Measurements from ENCODE around the gene OPRL1. TPM values are rescaled to one million over a fixed set of nuclear protein-coding genes. Genes with fewer than 3 reads are reported as not detected.

Gene OPRL1
- total RNA-seq = 0.93 and 1.0 TPM in 2 replicates

DNA sequence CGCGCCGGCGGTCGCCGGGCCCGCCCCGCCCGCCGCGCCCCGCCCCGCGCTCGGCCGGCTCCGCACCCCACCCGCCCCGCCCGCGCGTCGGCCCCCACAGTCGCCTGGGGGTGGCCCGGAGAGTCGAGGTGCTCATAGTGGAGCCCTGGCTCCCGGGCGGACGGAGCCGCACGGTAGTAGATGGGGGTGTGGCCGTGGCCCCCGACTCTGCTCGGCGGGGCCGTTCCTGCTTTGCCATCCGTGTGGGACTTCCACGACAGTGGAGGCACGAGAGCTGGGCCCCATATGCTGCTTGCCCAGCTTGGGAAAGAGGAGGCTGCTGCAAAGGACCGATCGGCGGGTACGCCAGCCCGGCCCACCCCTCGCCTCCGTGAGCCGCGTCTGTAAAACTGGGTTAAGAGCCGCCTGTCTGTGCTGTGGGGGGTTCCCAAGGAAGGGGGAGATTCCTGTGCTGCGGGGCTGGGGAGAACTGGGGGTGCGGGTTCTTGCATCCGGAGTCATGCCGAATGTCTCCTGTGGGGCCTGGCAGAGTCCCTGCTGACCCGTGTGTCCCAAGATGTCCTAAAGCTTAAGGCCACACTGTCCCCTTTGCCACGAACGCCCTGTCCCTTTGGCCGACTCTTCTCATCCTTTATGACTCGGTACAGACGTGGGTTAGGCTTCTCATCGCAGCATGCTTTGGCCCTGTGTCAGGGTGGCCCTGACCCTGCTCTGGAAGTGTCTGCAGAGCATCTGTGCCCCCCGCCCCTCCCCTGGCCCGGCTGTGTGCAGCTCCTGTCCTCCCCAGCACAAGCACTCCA is at the start of gene OPRL1:
OPRL1 (plus strand) TSS at position 70 of the 800 bp plus-strand sequence. CDS start 12,639 bp downstream, outside the sequence.

DNA sequence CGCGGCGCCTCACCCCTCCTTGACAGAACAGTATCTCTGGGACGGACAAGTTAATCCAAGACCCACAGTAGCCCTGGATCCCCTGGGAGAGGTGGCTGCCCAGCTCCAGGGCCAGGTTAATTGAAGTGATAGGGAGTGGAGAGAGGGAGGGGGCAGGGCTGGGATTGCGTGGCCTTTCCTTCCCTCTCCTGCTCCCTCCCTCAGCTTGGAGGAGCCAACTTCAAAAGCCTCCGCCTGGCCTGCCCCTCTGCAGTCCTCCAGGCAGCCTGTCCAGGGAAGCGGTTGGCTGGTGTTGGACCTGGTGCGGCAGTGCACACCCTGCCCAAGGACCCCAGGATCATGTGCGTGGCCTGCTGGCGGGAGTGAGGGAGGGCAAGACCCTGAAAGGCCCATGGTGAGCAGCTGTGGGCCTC is 43.9 kb upstream of the OPRL1 start, which contains the start of gene C20orf204:
C20orf204 (plus strand) TSS at position 250 of the 413 bp plus-strand sequence; CDS start at position 392, 142 bp downstream.

DNA sequence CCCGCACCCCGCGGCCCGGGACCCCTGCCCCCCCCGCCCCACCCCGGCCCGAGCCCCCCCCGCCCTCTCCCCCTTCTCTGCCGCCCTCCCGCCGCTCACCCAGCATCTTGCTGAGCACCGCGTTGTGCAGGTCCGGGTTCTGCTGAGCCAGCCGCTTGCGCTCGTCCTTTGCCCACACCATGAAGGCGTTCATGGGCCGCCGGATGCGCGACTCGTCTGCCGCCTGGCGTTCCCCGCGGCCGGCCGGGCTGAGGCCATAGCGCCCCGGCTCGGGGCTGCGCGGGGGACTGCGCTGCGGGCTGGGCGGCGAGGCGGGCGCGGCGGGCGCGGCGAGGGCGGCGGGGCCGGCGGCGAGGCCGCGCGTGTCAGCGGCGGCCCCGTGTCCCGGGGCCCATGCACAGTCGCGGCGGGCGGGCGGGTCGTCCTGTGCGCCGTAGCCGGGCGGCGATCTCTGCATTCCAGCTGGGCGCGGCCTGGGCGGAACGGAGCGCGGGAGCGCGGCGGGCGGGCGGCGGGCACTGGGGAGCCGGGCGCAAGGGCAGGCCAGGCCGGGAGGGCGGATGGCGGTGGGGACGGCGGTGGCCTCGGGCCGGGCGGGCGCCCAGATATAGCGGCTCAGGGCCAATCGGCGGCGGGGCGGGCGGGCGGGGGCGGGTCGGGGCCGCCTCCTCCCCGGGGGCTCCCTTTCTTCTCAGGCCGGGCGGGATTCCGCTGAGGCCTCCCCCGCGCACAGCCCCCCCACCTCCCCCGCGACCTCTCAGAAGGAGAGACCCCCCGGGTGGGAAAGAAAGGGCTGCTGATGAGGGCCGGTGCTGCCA is 30.6 kb upstream of the OPRL1 start, which contains the start of gene SOX18:
SOX18 (minus strand) TSS at position 580 of the 818 bp plus-strand sequence; CDS start at position 457, 123 bp downstream.

DNA sequence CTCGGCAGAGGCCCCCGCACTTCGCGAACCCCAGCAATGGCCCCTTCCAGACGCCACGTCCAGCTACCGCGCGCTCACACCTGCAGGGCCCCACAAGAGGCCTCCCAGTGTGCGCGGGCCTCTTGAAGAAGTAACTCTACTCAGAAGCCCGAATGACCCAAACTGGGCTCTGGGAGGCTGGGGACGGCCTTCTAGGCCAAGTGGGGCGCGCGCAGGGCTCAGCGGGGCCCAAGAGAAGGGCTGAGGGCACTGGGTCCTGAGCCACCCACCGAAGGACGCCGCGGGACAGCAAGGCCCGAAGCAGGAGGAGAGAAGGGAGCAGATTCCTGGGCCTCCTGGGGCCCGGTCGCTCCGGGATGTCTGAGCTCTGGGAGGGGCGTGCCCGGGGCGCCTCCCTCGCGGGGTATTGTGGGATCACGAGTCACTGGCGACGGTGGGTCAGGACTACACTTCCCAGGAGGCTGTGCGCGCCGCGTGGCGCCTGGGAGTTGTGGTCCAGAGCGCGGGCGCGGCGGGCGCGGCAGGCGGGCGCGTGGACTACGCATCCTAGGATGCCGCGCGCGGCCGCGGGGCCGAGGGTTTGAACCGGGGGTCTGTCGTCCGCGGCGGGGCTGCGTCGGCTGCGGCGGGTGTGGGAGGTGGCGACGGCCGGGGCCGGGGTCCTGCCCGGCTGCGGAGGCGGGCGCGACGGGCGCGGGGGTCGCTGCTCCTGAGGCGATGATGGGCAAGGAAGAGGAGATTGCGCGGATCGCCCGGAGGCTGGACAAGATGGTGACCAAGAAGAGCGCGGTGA is 17.1 kb upstream of the OPRL1 start, which contains the start of gene TCEA2:
TCEA2 (plus strand) TSS at position 603 of the 793 bp plus-strand sequence; CDS start at position 718, 115 bp downstream.

DNA sequence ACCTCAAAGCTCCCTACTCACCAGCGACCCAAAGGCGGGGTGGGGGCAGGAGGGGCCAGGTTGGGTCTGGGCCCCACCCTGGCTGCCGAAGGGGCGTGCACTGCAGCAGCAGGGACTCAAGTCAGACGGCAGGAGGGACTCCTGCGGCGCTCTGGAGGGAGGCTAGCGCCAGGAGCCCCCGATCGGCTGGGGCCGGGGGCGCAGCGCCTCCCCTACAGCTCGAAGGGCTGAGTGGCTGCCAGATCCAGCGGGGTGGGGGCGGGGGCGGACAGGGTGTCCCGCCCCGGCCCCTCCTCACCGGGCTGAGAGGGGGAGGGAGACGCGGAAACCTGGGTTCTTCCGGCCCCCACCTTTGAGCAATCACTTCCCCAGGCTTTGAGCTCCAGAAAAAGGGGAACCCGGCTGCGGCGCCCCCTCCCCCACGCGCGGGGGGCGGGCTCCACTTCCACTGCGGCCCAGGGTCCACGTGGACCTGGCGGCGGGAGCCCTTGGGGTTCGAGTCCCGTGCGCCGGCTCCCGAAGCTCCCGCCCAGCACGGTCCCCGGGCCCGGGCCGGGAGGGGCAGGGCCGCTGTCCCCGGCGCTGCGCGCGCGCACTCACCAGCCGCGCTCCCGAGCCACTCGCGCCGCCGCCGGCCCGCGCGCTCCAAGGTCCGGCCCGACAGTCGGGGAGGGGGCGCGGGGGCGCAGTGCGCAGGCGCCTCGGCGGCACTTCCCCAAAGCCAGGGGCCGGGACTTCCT is 439 bp upstream of the OPRL1 start, which contains the start of gene RGS19:
RGS19 (minus strand) TSS at position 246 of the 740 bp plus-strand sequence. CDS start 2,632 bp downstream, outside the sequence.

DNA sequence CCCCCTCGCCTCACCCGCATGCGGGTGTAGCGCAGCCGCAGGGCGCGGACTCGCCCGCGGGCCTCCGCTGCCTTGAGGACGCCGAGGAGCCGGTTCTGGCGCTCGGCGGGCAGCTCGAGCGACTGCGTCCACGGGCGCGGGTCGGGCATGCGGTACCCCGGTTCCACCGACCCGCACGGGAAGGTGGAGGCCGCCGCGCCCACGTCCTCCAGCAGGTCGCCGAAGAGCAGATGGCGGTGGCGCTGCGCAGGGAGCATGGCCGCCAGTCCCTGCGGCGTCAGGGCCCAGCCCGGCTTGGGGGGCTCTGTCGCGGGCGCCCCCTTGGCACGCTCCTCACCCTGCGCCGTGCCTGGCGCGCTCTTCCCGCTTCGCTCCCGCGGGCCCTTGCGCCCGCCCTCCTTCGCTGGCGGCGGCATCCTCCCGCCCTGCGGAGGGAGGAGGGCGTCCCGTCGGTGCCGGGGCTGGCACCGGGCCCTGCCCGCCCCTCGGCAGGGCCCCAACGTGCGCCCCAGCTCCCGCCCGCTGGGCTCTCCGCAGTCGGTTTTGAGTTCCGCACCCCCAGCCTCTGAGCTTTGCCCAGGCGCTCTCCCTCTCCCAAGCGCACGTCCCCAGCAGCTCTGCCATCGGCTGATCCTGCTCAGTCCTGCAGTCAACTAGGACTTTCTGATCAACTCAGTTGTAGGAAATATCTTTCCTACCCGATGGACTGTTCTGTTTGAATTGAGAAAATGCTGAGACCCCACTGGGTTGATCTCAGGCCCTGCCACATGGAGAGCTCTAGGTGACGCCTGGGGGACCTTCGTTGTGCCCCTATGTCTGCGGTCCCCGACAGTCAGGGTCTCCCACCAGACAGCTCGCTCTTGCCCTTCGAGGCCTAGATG is 4.2 kb downstream of the OPRL1 start, which contains the start of gene LKAAEAR1:
LKAAEAR1 (minus strand) TSS at position 595 of the 881 bp plus-strand sequence; CDS start at position 416, 179 bp downstream.

DNA sequence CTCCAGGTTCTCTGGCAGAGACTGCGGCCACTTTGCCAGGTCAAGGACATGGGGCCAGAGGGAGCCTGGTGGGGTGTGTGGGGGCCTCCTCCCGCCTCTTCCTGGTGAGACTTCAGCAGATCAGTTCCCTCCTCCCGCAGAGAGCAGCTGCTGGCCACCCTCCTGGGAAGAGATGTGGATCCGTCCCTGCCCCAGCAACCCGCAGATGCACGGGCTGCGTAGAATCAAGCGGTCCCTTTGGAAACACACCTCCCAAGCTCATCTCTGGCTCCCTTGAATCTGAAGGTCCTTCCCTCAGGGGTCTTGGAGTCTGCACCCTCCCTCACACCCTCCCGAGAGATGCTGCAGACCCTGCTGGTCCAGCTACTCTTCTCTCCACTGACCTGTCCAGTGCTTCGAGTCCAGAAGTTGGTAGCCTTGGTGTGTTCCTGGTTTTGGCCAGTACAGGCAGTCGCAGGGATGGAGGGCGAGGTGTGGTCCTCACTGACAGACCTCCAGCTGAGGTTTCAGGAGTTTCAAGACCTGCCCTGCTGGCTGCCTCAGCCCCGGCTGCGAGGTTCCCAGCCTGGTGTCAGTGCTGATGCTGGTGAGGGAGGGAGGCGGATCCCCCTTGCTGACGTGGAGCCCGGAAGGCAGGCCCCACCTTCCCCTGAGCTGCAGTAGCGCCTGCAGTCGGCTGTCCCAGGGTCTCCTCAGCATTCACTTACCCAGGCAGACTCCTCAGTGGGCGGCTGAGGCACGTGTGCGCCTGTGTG is 27.3 kb downstream of the OPRL1 start, which contains the start of gene NPBWR2:
NPBWR2 (minus strand) TSS at position 585 of the 755 bp plus-strand sequence. CDS start 734 bp downstream, outside the sequence.

Small RNA genes within 50 kb of the gene (small RNA-seq; reads per million reads assigned to genes)
- gene AL355803.1 = not detected
- gene MIR6813 = 0.91 reads per million, percentile 15 among the genes with 10 or more reads in this experiment

Other genes with a start within 250 kb of the OPRL1 start
- gene ZBTB46, start 248.8 kb upstream of the OPRL1 start, total RNA-seq = 2.9 and 3.2 TPM in 2 replicates
- not detected in 2 replicates for gene ABHD16B, start 218.6 kb upstream of the OPRL1 start, total RNA-seq
- gene TPD52L2, start 214.8 kb upstream of the OPRL1 start, total RNA-seq = 128 and 140 TPM in 2 replicates
- gene DNAJC5, start 185.0 kb upstream of the OPRL1 start, total RNA-seq = 75.0 and 76.5 TPM in 2 replicates
- 21.4 and 23.3 TPM in 2 replicates for gene UCKL1, start 123.7 kb upstream of the OPRL1 start, total RNA-seq
- gene ZNF512B, start 110.2 kb upstream of the OPRL1 start, total RNA-seq = 12.9 and 16.4 TPM in 2 replicates
- gene SAMD10, start 100.4 kb upstream of the OPRL1 start, total RNA-seq = 1.9 and 2.6 TPM in 2 replicates
- 63.0 and 73.5 TPM in 2 replicates for gene PRPF6, start 99.0 kb upstream of the OPRL1 start, total RNA-seq
- 2.1 and 3.3 TPM in 2 replicates for gene C20orf204, start 43.9 kb upstream of the OPRL1 start, total RNA-seq
- gene SOX18, start 30.4 kb upstream of the OPRL1 start, total RNA-seq = 25.5 and 42.1 TPM in 2 replicates
- 15.6 and 17.3 TPM in 2 replicates for gene TCEA2, start 16.9 kb upstream of the OPRL1 start, total RNA-seq
- gene RGS19, start 564 bp upstream of the OPRL1 start, total RNA-seq = 17.4 and 21.0 TPM in 2 replicates
- gene LKAAEAR1, start 4.3 kb downstream of the OPRL1 start, total RNA-seq = 0.29 and 0.40 TPM in 2 replicates
- not detected in 2 replicates for gene NPBWR2, start 27.5 kb downstream of the OPRL1 start, total RNA-seq
- gene MYT1, start 84.4 kb downstream of the OPRL1 start, total RNA-seq = not detected in 2 replicates
- gene PCMTD2, start 175.7 kb downstream of the OPRL1 start, total RNA-seq = 41.9 and 46.5 TPM in 2 replicates

Measured in thoracic aorta endothelial cell (primary cell).